K562 (cell line): ENCODE data around the gene CHRNE. TPM values are rescaled to one million over a fixed set of nuclear protein-coding genes. Genes with fewer than 3 reads are reported as not detected.

ENCODE experiments used
- ARID2 ChIP-seq: fragments of 450-650 bp; IDR thresholded peaks from 2 replicates; pipeline ENCODE4 v1.6.1; 2017; ENCODE audit warnings: antibody characterized with exemption, mild to moderate bottlenecking
- ATF3 ChIP-seq, 2 experiments: fragments of 450-650 bp in 1 of 2; sonication (generic) in 1 of 2; formaldehyde crosslinking in 1 of 2; IDR thresholded peaks in 1 of 2; conservative IDR thresholded peaks in 1 of 2; 2 replicates each; pipeline versions ENCODE4 v1.6.1 to v1.8.1; 2016 to 2023; ENCODE audit warnings: mild to moderate bottlenecking in 2 of 2, moderate library complexity in 2 of 2, inconsistent platforms in 1 of 2, missing genetic modification reagents in 1 of 2
- BDP1 ChIP-seq: IDR thresholded peaks from 3 replicates; pipeline ENCODE4 v1.6.1; 2011; ENCODE audit not compliant: insufficient read length, insufficient read depth
- DLX4 ChIP-seq: fragments of 250-450 bp; sonication (Bioruptor Pico); IDR thresholded peaks from 2 replicates; pipeline ENCODE4 v1.6.1; 2021; ENCODE audit warnings: mild to moderate bottlenecking
- FOXK2 ChIP-seq, 2 experiments: fragments of 450-650 bp; IDR thresholded peaks in 1 of 2; conservative IDR thresholded peaks in 1 of 2; 2 replicates each; pipeline ENCODE4 v1.6.1; 2016; ENCODE audit warnings: low read depth in 2 of 2, mild to moderate bottlenecking in 1 of 2
- FOXO4 ChIP-seq: fragments of 450-650 bp; formaldehyde crosslinking; IDR thresholded peaks from 2 replicates; pipeline ENCODE4 v1.4.0; 2020; ENCODE audit warnings: mild to moderate bottlenecking, moderate library complexity
- HLTF ChIP-seq: fragments of 450-650 bp; IDR thresholded peaks from 2 replicates; pipeline ENCODE4 v1.6.1; 2016
- HNRNPUL1 ChIP-seq: fragments of 200-400 bp; formaldehyde crosslinking; IDR thresholded peaks from 2 replicates; pipeline ENCODE4 v1.6.1; 2017; ENCODE audit warnings: low read length
- KLF1 ChIP-seq: fragments of 450-650 bp; IDR thresholded peaks from 2 replicates; pipeline ENCODE4 v1.6.1; 2016; ENCODE audit warnings: missing genetic modification characterization, missing compliant biosample characterization
- LCOR ChIP-seq: sonication (generic); formaldehyde crosslinking; IDR thresholded peaks from 2 replicates; pipeline ENCODE4 v1.8.0; 2022; ENCODE audit warnings: mild to moderate bottlenecking, missing genetic modification reagents
- NCOR1 ChIP-seq: fragments of 450-650 bp; IDR thresholded peaks from 2 replicates; pipeline ENCODE4 v1.6.1; 2016; ENCODE audit warnings: mild to moderate bottlenecking, moderate library complexity
- NFIC ChIP-seq: fragments of 450-650 bp; IDR thresholded peaks from 2 replicates; pipeline ENCODE4 v1.6.1; 2017; ENCODE audit warnings: mild to moderate bottlenecking, inconsistent platforms
- PCBP1 ChIP-seq: fragments of 200-400 bp; formaldehyde crosslinking; IDR thresholded peaks from 2 replicates; pipeline ENCODE4 v1.6.1; 2018; ENCODE audit warnings: mild to moderate bottlenecking, low read depth, low read length; ENCODE audit not compliant: poor library complexity, severe bottlenecking
- POLR2H ChIP-seq: IDR thresholded peaks from 2 replicates; pipeline ENCODE4 v1.6.1; 2016; ENCODE audit warnings: missing genetic modification characterization, low read depth, mild to moderate bottlenecking, control low read depth, missing compliant biosample characterization, moderate library complexity
- SMARCE1 ChIP-seq: fragments of 450-650 bp; IDR thresholded peaks from 2 replicates; pipeline ENCODE4 v1.7.1; 2016; ENCODE audit warnings: mild to moderate bottlenecking
- SNRNP70 ChIP-seq: fragments of 200-400 bp; formaldehyde crosslinking; optimal IDR thresholded peaks from 2 replicates; pipeline ENCODE3; 2017; ENCODE audit warnings: low read depth, low read length
- SOX6 ChIP-seq: fragments of 450-650 bp; IDR thresholded peaks from 2 replicates; pipeline ENCODE4 v1.6.1; 2014; ENCODE audit warnings: mild to moderate bottlenecking
- SRSF3 ChIP-seq: fragments of 200-400 bp; formaldehyde crosslinking; IDR thresholded peaks from 2 replicates; pipeline ENCODE4 v1.6.1; 2016; ENCODE audit warnings: mild to moderate bottlenecking, low read length, moderate library complexity; ENCODE audit not compliant: insufficient read depth
- SUPT5H ChIP-seq: fragments of 450-650 bp; IDR thresholded peaks from 2 replicates; pipeline ENCODE4 v1.6.1; 2016
- TBL1XR1 ChIP-seq, 2 experiments: IDR thresholded peaks; 2 replicates each; pipeline ENCODE4 v1.6.1; 2012; ENCODE audit warnings: improper control_type of control experiment in 2 of 2, low read length in 2 of 2, mild to moderate bottlenecking in 1 of 2
- TEAD1 ChIP-seq, 2 experiments: fragments of 450-650 bp in 1 of 2; sonication (generic) in 1 of 2; formaldehyde crosslinking; IDR thresholded peaks; 2 replicates each; pipeline versions ENCODE4 v1.4.0 to v1.8.0; 2020 to 2022; ENCODE audit warnings: mild to moderate bottlenecking in 2 of 2, missing genetic modification reagents in 1 of 2
- TFAP4 ChIP-seq: sonication (generic); formaldehyde crosslinking; IDR thresholded peaks from 2 replicates; pipeline ENCODE4 v1.8.0; 2022; ENCODE audit warnings: missing genetic modification reagents, mild to moderate bottlenecking, moderate library complexity, borderline replicate concordance
- THRB ChIP-seq: fragments of 450-650 bp; formaldehyde crosslinking; conservative IDR thresholded peaks from 2 replicates; pipeline ENCODE4 v1.4.0; 2022; ENCODE audit warnings: mild to moderate bottlenecking, missing genetic modification characterization
- ZNF695 ChIP-seq: fragments of 450-650 bp; formaldehyde crosslinking; IDR thresholded peaks from 2 replicates; pipeline ENCODE4 v1.4.0; 2020; ENCODE audit warnings: mild to moderate bottlenecking, moderate library complexity
- polyA plus RNA-seq, 8 experiments: library from polyadenylated mRNA; depleted of rRNA in 4 of 8; stranded (reverse) in 5 of 8; unstranded in 3 of 8; fragments of >200 nt; fragmentation: Nextera tagmentation in 2 of 8; fragmentation: Illumina TruSeq in 1 of 8; extraction: Ambion mirVana in 2 of 8; extraction: Trizol in 1 of 8; gene quantifications; 2 replicates each; pipeline versions ENCODE4 v1.2.1 to v1.2.3, GENCODE V29; 2011 to 2014; ENCODE audit warnings: inconsistent platforms in 1 of 8, missing spikeins in 1 of 8
- total RNA-seq, 7 experiments: library from RNA; depleted of rRNA in 6 of 7; stranded (reverse); fragments of >200 nt in 6 of 7; fragmentation: Illumina TruSeq in 2 of 7; extraction: Trizol in 2 of 7; gene quantifications; 2 replicates each; pipeline versions ENCODE4 v1.2.1 to v1.2.3, GENCODE V29; 2011 to 2021; ENCODE audit warnings: low replicate concordance in 1 of 7

The CHRNE gene
- total and polyA plus RNA-seq, 9 of the 15 experiments (the other 6 are each of a cell fraction or from before 2014, with no cell fraction given): not detected

DNA sequence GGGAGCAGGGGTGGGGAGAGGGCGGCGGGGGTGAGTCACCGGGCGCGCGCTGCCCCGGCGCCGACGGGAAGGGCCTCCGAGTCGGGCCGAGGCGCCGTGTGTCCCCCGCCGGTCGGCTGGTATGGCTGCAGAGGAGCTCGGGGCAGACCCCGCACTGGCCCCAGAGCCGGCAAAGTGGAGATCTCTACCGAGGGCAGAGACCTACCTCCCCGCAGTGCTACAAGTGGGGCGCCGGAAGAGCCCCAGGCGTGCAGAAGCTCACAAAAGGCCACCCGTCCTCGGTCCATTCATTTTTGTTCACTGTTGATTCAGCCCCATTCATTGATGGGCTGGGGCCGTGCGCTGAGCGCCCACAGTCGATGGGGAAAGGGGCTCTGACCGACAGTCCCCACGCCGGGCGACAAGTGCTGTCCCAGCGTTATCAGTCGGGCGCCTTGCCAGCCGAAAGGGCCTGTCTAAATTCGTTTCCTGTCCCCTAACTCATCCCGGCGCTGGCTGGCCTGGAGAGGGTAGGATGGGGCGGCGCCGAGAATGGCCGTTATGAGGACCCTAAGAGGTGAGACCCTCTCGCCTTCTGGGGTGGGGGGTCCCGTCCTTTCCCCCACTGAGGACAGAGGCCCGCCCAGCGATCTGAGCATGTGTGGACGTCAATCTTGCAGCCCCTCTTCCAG is 47.3 kb upstream of the CHRNE start (continued):
- TF ChIP-seq NCOR1 (no peak), SRSF3 (0 out of 2 replicates have a peak, but pooled peaks have one; percentile 60), DLX4 (CRISPR knock-in tag) (no peak), ARID2 (no peak), HNRNPUL1 (no peak), HLTF (no peak), THRB (CRISPR knock-in tag) (no peak), TEAD1 (CRISPR knock-in tag; IDR thresholded peaks at IDR 0.05) (no peak), LCOR (CRISPR knock-in tag) (peak; percentile 33; the same call in 1 of the 2 replicates), SOX6 (no peak), ATF3 (IDR thresholded peaks at IDR 0.05) (0 out of 2 replicates have a peak, but pooled peaks have one; percentile 3), ATF3 (CRISPR knock-in tag; conservative IDR thresholded peaks at IDR 0.05) (no peak), TFAP4 (CRISPR knock-in tag) (0 out of 2 replicates have a peak, but pooled peaks have one; percentile 26), PCBP1 (no peak), NFIC (peak; percentile 85), BDP1 (no peak), SNRNP70 (no peak), SMARCE1 (peak; percentile 51; the same call in 1 of the 2 replicates), FOXK2 (conservative IDR thresholded peaks at IDR 0.05 in 1 of 2, IDR thresholded peaks at IDR 0.05 in 1 of 2; ENCODE audit: low read depth in 2 of 2) (no peak), POLR2H (peak; percentile 42), FOXO4 (CRISPR knock-in tag) (no peak), KLF1 (tag) (no peak; the same call in 1 of the 2 replicates), SUPT5H (peak; percentile 69), ZNF695 (CRISPR knock-in tag) (no peak), TBL1XR1 (IDR thresholded peaks at IDR 0.05; ENCODE audit: low read length in 2 of 2) (no peak)
